ENCODE measurements around the gene LSG1.

GRCh38 chr3:194658477-194659242 lies 13.3 kb downstream of the LSG1 start:
- TF ChIP-seq CTCF (IDR thresholded peaks at IDR 0.05) = no peak
- no peak for TF ChIP-seq ZFX (IDR thresholded peaks at IDR 0.05; ENCODE audit: borderline replicate concordance)

All from 22Rv1 (cell line).